ENCODE measurements around the gene PIGQ. TPM values are rescaled to one million over a fixed set of nuclear protein-coding genes. Genes with fewer than 3 reads are reported as not detected.

The PIGQ gene
- total RNA-seq, 1 experiment from 2014 or later, result 58.0 TPM

DNA sequence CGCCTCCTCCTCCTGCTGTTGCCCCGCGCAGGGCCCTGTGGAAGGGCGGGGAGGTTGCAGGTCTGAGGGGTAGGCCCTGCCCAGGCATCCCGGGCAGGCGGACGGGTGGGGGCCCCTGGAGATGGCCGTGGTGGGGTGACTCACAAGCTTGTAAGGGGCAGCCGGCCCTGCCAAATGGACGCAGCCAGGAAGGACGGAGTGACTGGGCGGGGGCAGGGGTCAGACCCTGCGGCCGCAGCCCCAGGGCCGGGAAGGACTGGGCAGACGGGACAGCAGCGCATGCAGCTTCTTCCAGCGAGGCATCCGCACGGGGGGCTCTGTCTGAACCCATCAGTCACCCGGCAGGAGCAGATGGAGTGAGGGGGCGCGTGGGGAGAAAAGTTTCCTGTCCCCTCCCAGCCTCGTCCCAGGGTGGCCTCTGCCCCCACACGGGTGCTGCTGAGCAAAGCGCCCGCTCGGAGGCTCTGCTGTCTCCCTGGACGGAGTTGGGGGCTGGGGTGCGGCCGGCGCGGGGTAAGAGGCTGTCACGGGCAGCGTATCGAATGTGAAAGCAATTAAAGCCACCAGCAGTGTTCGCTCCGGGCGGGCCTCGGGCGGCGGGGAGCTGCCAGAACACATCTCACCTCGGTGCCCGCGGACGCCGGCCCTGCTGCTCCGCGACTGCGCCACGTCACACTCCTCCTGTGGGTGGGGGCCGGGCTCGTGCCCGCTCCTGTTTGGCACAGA, 15.0 kb upstream of the PIGQ start:
- Histone ChIP-seq H3K27me3 (ENCODE audit: insufficient read depth, low read length) (peaks cover 2% of the 10 kb centered on the region; the same call in 1 of the 2 replicates), H3K27ac (ENCODE audit: insufficient read length, low read depth, low read length) (no peak overlapping the region), H4K5ac (ENCODE audit: insufficient read length, low read depth, low read length) (no peak overlapping the region), H4K20me1 (ENCODE audit: control insufficient read depth, insufficient read depth, insufficient read length) (no peaks in the 10 kb centered on the region), H2BK12ac (ENCODE audit: insufficient read length, low read depth, low read length) (no peak overlapping the region), H2AFZ (ENCODE audit: low read length) (no peak overlapping the region), H3K14ac (ENCODE audit: insufficient read depth, low read length) (no peak overlapping the region), H3K4ac (ENCODE audit: low read depth, low read length) (no peak overlapping the region), H2AK5ac (ENCODE audit: insufficient read length, low read length) (no peak overlapping the region), H4K91ac (ENCODE audit: insufficient read length, low read depth, low read length) (no peak overlapping the region), H3K23me2 (ENCODE audit: insufficient read length, low read depth, low read length, poor library complexity, severe bottlenecking) (no peaks in the 10 kb centered on the region), H3K18ac (ENCODE audit: insufficient read length, low read depth, low read length) (no peak overlapping the region), H3K79me2 (ENCODE audit: insufficient read depth, low read length) (no peaks in the 10 kb centered on the region), H3K4me2 (ENCODE audit: insufficient read depth, insufficient read length, low read length) (no peak overlapping the region), H3K56ac (ENCODE audit: insufficient read length, low read depth, low read length) (no peak overlapping the region), H3K9ac (ENCODE audit: extremely low read depth, insufficient read length, low read length) (no peak overlapping the region), H3T11ph (ENCODE audit: low read length) (no peak overlapping the region), H2BK15ac (ENCODE audit: low read depth, low read length) (no peak overlapping the region), H4K8ac (replicated peaks; ENCODE audit: insufficient read length, low read depth, low read length) (no peak overlapping the region), H3K4me1 (ENCODE audit: insufficient read depth, low read length) (no peaks in the 10 kb centered on the region), H2BK120ac (ENCODE audit: low read depth, low read length, poor library complexity, severe bottlenecking) (no peak overlapping the region), H3K23ac (ENCODE audit: insufficient read length, low read depth, low read length) (no peak overlapping the region), H2BK20ac (ENCODE audit: low read depth, low read length, poor library complexity, severe bottlenecking) (no peak overlapping the region), H3K79me1 (ENCODE audit: insufficient read depth, low read depth, low read length, poor library complexity, severe bottlenecking) (no peaks in the 10 kb centered on the region), H2BK5ac (ENCODE audit: insufficient read length, low read length) (no peak overlapping the region), H3K9me3 (ENCODE audit: control insufficient read depth, low read depth, low read length) (no peaks in the 10 kb centered on the region)
- no peaks in the 10 kb centered on the region for H3K4me1 Mint-ChIP-seq
- no peak overlapping the region for H3K27ac Mint-ChIP-seq
- TF ChIP-seq, protein P1, sequence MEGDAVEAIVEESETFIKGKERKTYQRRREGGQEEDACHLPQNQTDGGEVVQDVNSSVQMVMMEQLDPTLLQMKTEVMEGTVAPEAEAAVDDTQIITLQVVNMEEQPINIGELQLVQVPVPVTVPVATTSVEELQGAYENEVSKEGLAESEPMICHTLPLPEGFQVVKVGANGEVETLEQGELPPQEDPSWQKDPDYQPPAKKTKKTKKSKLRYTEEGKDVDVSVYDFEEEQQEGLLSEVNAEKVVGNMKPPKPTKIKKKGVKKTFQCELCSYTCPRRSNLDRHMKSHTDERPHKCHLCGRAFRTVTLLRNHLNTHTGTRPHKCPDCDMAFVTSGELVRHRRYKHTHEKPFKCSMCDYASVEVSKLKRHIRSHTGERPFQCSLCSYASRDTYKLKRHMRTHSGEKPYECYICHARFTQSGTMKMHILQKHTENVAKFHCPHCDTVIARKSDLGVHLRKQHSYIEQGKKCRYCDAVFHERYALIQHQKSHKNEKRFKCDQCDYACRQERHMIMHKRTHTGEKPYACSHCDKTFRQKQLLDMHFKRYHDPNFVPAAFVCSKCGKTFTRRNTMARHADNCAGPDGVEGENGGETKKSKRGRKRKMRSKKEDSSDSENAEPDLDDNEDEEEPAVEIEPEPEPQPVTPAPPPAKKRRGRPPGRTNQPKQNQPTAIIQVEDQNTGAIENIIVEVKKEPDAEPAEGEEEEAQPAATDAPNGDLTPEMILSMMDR (conservative IDR thresholded peaks at IDR 0.05), result no peak
- H3K36me3 Mint-ChIP-seq (ENCODE audit: insufficient read depth in 1 of 3, low read depth in 3 of 3), result peaks cover 0 to 6% (median 2%) of the 10 kb centered on the region in 3 experiments; a peak in 3 of 7 replicates
- no CpG with 5 or more reads among the region's 54 CpGs for WGBS (ENCODE audit: extremely low coverage, insufficient read length, low lambda C conversion rate)
- H3K27me3 Mint-ChIP-seq (ENCODE audit: low read depth), result peaks cover 21% of the 10 kb centered on the region
- no peak for DNase-seq
- H3K9me3 Mint-ChIP-seq, result no peaks in the 10 kb centered on the region
- no peak overlapping the region for H3K4me3 Mint-ChIP-seq
